Neural cell (in vitro differentiated cells): ENCODE results near the gene NR2C2. TPM values are rescaled to one million over a fixed set of nuclear protein-coding genes. Genes with fewer than 3 reads are reported as not detected.

Source experiments
- H2AFZ ChIP-seq: fragments of 200-600, 300-800 bp; sonication (generic), shearing (Covaris generic); 2 replicates; pipeline ENCODE4 v1.6.0; 2014; ENCODE audit warnings: low read depth, mild to moderate bottlenecking, antibody characterized with exemption, low read length, moderate library complexity
- H3F3A ChIP-seq: fragments of 200-600 bp; shearing (Covaris generic); 2 replicates; pipeline ENCODE4 v1.6.1; 2016; ENCODE audit warnings: mild to moderate bottlenecking, moderate library complexity, mixed read lengths, antibody characterized with exemption, low read length; ENCODE audit not compliant: insufficient read depth, poor library complexity, severe bottlenecking
- H3K27ac ChIP-seq: fragments of 200-600, 300-800 bp; sonication (generic), shearing (Covaris generic); 2 replicates; pipeline ENCODE4 v1.5.1; 2014; ENCODE audit warnings: mild to moderate bottlenecking, low read length, moderate library complexity
- H3K27me3 ChIP-seq: fragments of 300-800, 200-600 bp; sonication (generic), shearing (Covaris generic); 2 replicates; pipeline ENCODE4 v1.6.0; 2014; ENCODE audit warnings: mild to moderate bottlenecking, low read depth, low read length, moderate library complexity; ENCODE audit not compliant: insufficient read depth
- H3K36me3 ChIP-seq: fragments of 300-800, 200-600 bp; sonication (generic), shearing (Covaris generic); 2 replicates; pipeline ENCODE4 v1.5.1; 2014; ENCODE audit warnings: mild to moderate bottlenecking, antibody characterized with exemption, low read length, moderate library complexity; ENCODE audit not compliant: insufficient read depth
- H3K4me2 ChIP-seq: fragments of 300-800, 200-600 bp; sonication (generic), shearing (Covaris generic); 2 replicates; pipeline ENCODE4 v1.6.0; 2014; ENCODE audit warnings: mild to moderate bottlenecking, low read length
- H3K4me3 ChIP-seq: fragments of 300-800, 200-600 bp; sonication (generic), shearing (Covaris generic); 2 replicates; pipeline ENCODE4 v1.5.1; 2014; ENCODE audit warnings: mild to moderate bottlenecking, low read length, moderate library complexity
- H3K79me2 ChIP-seq: fragments of 200-600 bp; shearing (Covaris generic); replicated peaks from 2 replicates; pipeline ENCODE4 v1.6.0; 2014; ENCODE audit warnings: mild to moderate bottlenecking, low read length, moderate library complexity; ENCODE audit not compliant: insufficient read depth
- H3K9ac ChIP-seq: fragments of 300-800, 200-600 bp; sonication (generic), shearing (Covaris generic); 2 replicates; pipeline ENCODE4 v1.6.1; 2016; ENCODE audit warnings: mild to moderate bottlenecking, low read length, mixed read lengths
- H3K9me2 ChIP-seq: fragments of 200-600 bp; shearing (Covaris generic); 2 replicates; pipeline ENCODE4 v1.6.1; 2016; ENCODE audit warnings: mild to moderate bottlenecking, low read length, mixed read lengths; ENCODE audit not compliant: insufficient read depth
- H3K9me3 ChIP-seq: fragments of 200-600, 300-800 bp; sonication (generic), shearing (Covaris generic); 2 replicates; pipeline ENCODE4 v1.6.1; 2016; ENCODE audit warnings: mild to moderate bottlenecking, mixed run types, low read length, moderate library complexity, mixed read lengths
- H4K20me1 ChIP-seq: fragments of 200-600 bp; shearing (Covaris generic); 2 replicates; pipeline ENCODE4 v1.6.1; 2016; ENCODE audit warnings: mild to moderate bottlenecking, mixed run types; ENCODE audit not compliant: insufficient read depth
- EP300 ChIP-seq: fragments of 450-650 bp; conservative IDR thresholded peaks from 2 replicates; pipeline ENCODE4 v1.6.1; 2014; ENCODE audit warnings: antibody characterized with exemption, mild to moderate bottlenecking, moderate library complexity; ENCODE audit not compliant: poor library complexity, severe bottlenecking
- EZH2 ChIP-seq: fragments of 200-600, 300-800 bp; shearing (Covaris generic), sonication (generic); IDR thresholded peaks from 2 replicates; pipeline ENCODE4 v1.6.1; 2014; ENCODE audit warnings: antibody characterized with exemption, low read length, borderline replicate concordance, mild to moderate bottlenecking; ENCODE audit not compliant: insufficient read depth, poor library complexity, severe bottlenecking
- MXI1 ChIP-seq: fragments of 450-650 bp; conservative IDR thresholded peaks from 2 replicates; pipeline ENCODE4 v1.6.1; 2014; ENCODE audit warnings: antibody characterized with exemption, mild to moderate bottlenecking; ENCODE audit not compliant: poor library complexity, severe bottlenecking
- POLR2AphosphoS5 ChIP-seq: IDR thresholded peaks from 2 replicates; pipeline ENCODE4 v1.6.1; 2012
- RAD21 ChIP-seq: fragments of 450-650 bp; conservative IDR thresholded peaks from 2 replicates; pipeline ENCODE4 v1.6.1; 2014; ENCODE audit warnings: antibody characterized with exemption, mild to moderate bottlenecking, moderate library complexity
- SMC3 ChIP-seq: fragments of 450-650 bp; conservative IDR thresholded peaks from 2 replicates; pipeline ENCODE4 v1.6.1; 2014; ENCODE audit warnings: antibody characterized with exemption, mild to moderate bottlenecking, moderate library complexity; ENCODE audit not compliant: poor library complexity
- TAF1 ChIP-seq: IDR thresholded peaks from 2 replicates; pipeline ENCODE4 v1.6.1; 2012; ENCODE audit warnings: low read depth
- polyA plus RNA-seq: library from polyadenylated mRNA; depleted of rRNA; stranded (reverse); fragments of >200 nt; gene quantifications from 2 replicates; pipeline ENCODE4 v1.2.3, GENCODE V29; 2014
- TF ChIP-seq, protein P1 (sequence below): fragments of 450-650 bp; IDR thresholded peaks from 2 replicates; pipeline ENCODE4 v1.5.1; 2014; ENCODE audit warnings: antibody characterized with exemption, mild to moderate bottlenecking, moderate library complexity; ENCODE audit not compliant: poor library complexity, severe bottlenecking
- TF ChIP-seq, protein P2 (sequence below): IDR thresholded peaks from 2 replicates; pipeline ENCODE4 v1.6.1; 2012; ENCODE audit warnings: borderline replicate concordance

NR2C2 gene
- polyA plus RNA-seq, 1 donor from 2014 or later = 37.5 TPM

DNA sequence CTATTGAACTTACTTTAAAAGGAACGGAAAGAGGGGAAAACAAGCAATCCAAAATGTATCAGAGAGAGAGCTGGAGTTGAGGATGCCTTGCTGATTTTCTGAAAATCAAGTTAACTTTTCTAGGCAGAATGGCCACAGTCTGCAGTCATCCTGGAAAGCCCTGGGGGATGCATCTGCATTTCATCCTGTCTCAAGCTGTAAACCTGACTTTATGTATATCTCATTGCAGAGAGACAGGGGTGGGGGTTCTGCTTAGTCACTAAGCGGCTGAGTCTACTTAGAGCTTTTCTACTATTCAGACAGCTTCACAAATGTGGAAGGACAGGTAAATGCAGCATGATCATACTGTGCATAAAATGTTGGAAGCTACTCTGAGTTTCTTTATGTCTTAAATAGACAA, 76.3 kb downstream of the NR2C2 start:
- no peaks in the 10 kb centered on the region for H3K79me2 ChIP-seq
- H3K27me3 ChIP-seq = no peaks in the 10 kb centered on the region
- H3K27ac ChIP-seq = no peak overlapping the region
- TF ChIP-seq TAF1 = no peak
- no peak for TF ChIP-seq EP300
- H4K20me1 ChIP-seq = no peaks in the 10 kb centered on the region
- no peaks in the 10 kb centered on the region for H3F3A ChIP-seq
- no peak overlapping the region for H3K4me2 ChIP-seq
- H3K9me2 ChIP-seq = no peaks in the 10 kb centered on the region
- H3K9ac ChIP-seq = no peak overlapping the region
- H3K4me3 ChIP-seq = no peak overlapping the region
- no peak overlapping the region for H2AFZ ChIP-seq
- no peaks in the 10 kb centered on the region for H3K9me3 ChIP-seq
- H3K36me3 ChIP-seq = peaks cover 22% of the 10 kb centered on the region

DNA sequence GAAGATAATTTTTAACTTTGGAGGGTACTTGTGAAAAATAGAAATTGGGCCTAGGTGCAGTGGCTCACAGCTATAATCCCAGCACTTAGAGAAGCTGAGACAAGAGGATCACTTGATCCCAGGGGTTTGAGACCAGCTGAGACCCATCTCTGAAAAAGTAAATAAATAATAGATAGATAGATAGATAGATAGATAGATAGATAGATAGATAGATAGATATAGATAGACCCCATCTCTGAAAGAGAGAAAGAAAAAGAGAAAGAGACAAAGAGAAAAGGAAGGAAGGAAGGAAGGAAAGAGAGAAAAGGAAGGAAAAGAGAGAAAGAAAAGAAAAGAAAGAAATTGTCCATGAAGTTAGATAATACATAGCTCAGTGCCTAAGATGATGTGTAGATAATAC, 82.2 kb downstream of the NR2C2 start:
- no peaks in the 10 kb centered on the region for H3K27me3 ChIP-seq
- no peak overlapping the region for H3K4me3 ChIP-seq
- no peaks in the 10 kb centered on the region for H3K9me3 ChIP-seq
- no peaks in the 10 kb centered on the region for H3K9me2 ChIP-seq
- H4K20me1 ChIP-seq = no peaks in the 10 kb centered on the region
- no peak overlapping the region for H3K4me2 ChIP-seq
- no peak overlapping the region for H2AFZ ChIP-seq
- peaks cover 18% of the 10 kb centered on the region for H3K36me3 ChIP-seq
- H3K9ac ChIP-seq = no peak overlapping the region
- no peaks in the 10 kb centered on the region for H3K79me2 ChIP-seq
- H3F3A ChIP-seq = no peaks in the 10 kb centered on the region
- TF ChIP-seq MXI1 = no peak
- TF ChIP-seq EZH2 = no peak
- no peak for TF ChIP-seq POLR2AphosphoS5
- TF ChIP-seq, protein P1, sequence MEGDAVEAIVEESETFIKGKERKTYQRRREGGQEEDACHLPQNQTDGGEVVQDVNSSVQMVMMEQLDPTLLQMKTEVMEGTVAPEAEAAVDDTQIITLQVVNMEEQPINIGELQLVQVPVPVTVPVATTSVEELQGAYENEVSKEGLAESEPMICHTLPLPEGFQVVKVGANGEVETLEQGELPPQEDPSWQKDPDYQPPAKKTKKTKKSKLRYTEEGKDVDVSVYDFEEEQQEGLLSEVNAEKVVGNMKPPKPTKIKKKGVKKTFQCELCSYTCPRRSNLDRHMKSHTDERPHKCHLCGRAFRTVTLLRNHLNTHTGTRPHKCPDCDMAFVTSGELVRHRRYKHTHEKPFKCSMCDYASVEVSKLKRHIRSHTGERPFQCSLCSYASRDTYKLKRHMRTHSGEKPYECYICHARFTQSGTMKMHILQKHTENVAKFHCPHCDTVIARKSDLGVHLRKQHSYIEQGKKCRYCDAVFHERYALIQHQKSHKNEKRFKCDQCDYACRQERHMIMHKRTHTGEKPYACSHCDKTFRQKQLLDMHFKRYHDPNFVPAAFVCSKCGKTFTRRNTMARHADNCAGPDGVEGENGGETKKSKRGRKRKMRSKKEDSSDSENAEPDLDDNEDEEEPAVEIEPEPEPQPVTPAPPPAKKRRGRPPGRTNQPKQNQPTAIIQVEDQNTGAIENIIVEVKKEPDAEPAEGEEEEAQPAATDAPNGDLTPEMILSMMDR = no peak
- TF ChIP-seq RAD21 = no peak
- no peak for TF ChIP-seq EP300
- TF ChIP-seq, protein P2, sequence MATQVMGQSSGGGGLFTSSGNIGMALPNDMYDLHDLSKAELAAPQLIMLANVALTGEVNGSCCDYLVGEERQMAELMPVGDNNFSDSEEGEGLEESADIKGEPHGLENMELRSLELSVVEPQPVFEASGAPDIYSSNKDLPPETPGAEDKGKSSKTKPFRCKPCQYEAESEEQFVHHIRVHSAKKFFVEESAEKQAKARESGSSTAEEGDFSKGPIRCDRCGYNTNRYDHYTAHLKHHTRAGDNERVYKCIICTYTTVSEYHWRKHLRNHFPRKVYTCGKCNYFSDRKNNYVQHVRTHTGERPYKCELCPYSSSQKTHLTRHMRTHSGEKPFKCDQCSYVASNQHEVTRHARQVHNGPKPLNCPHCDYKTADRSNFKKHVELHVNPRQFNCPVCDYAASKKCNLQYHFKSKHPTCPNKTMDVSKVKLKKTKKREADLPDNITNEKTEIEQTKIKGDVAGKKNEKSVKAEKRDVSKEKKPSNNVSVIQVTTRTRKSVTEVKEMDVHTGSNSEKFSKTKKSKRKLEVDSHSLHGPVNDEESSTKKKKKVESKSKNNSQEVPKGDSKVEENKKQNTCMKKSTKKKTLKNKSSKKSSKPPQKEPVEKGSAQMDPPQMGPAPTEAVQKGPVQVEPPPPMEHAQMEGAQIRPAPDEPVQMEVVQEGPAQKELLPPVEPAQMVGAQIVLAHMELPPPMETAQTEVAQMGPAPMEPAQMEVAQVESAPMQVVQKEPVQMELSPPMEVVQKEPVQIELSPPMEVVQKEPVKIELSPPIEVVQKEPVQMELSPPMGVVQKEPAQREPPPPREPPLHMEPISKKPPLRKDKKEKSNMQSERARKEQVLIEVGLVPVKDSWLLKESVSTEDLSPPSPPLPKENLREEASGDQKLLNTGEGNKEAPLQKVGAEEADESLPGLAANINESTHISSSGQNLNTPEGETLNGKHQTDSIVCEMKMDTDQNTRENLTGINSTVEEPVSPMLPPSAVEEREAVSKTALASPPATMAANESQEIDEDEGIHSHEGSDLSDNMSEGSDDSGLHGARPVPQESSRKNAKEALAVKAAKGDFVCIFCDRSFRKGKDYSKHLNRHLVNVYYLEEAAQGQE = no peak
- TF ChIP-seq SMC3 = no peak
- no peak for TF ChIP-seq TAF1
- no peak overlapping the region for H3K27ac ChIP-seq

DNA sequence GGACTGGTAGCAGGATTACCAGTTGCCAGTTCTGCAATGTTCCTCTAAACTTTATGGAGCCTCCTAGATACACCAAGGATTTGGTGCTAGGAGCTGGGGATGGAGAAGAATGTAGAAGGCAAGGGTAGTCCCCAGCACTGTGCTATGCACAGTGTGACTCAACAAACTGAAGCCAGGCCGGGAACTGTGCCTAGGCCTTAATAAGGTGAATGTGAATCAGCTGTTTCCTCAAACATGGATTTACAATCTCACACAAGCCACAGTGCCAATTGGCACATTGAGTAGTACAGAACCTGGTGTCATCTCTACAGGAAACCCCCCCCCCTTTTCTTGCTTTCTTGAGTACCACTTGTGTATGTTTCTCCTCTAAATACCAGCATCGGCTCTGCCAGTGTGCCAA, 85.3 kb downstream of the NR2C2 start:
- Histone ChIP-seq H4K20me1 (no peaks in the 10 kb centered on the region), H3K27me3 (no peaks in the 10 kb centered on the region), H3F3A (no peaks in the 10 kb centered on the region), H2AFZ (no peak overlapping the region), H3K9me2 (no peaks in the 10 kb centered on the region), H3K79me2 (no peaks in the 10 kb centered on the region), H3K9ac (no peak overlapping the region), H3K4me2 (no peak overlapping the region), H3K9me3 (no peaks in the 10 kb centered on the region), H3K4me3 (no peak overlapping the region), H3K36me3 (peaks cover 12% of the 10 kb centered on the region), H3K27ac (no peak overlapping the region)
- TF ChIP-seq POLR2AphosphoS5 (no peak), EZH2 (no peak), SMC3 (no peak), MXI1 (no peak), RAD21 (no peak), TAF1 (no peak), EP300 (no peak)
- TF ChIP-seq, protein P1 = no peak
- TF ChIP-seq, protein P2 = no peak
